GM23248 (cell line): ENCODE results near the gene ZNF394. TPM values are rescaled to one million over a fixed set of nuclear protein-coding genes. Genes with fewer than 3 reads are reported as not detected.

ENCODE experiments used
- DNase-seq: peaks from one replicate; pipeline ENCODE4 v3.0.0-alpha.2; 2015
- H2AFZ ChIP-seq: fragments of 200-600 bp; sonication (generic); 2 replicates; pipeline ENCODE4 v1.6.1; 2016; ENCODE audit warnings: antibody characterized with exemption
- H3F3A ChIP-seq: fragments of 200-600 bp; sonication (generic); 2 replicates; pipeline ENCODE4 v1.6.1; 2016; ENCODE audit warnings: mild to moderate bottlenecking, antibody characterized with exemption, mixed run types; ENCODE audit not compliant: insufficient read depth
- H3K27ac ChIP-seq: fragments of 200-600 bp; sonication (generic); 2 replicates; pipeline ENCODE4 v1.5.1; 2016; ENCODE audit warnings: mild to moderate bottlenecking
- H3K27me3 ChIP-seq: fragments of 200-600 bp; sonication (generic); replicated peaks from 2 replicates; pipeline ENCODE4 v1.6.1; 2016; ENCODE audit warnings: mild to moderate bottlenecking; ENCODE audit not compliant: insufficient read depth
- H3K36me3 ChIP-seq: fragments of 200-600 bp; sonication (generic); 2 replicates; pipeline ENCODE4 v1.6.1; 2016; ENCODE audit warnings: low read depth, mild to moderate bottlenecking
- H3K4me1 ChIP-seq: fragments of 200-600 bp; sonication (generic); 2 replicates; pipeline ENCODE4 v1.6.1; 2016; ENCODE audit warnings: mild to moderate bottlenecking; ENCODE audit not compliant: insufficient read depth
- H3K4me2 ChIP-seq: fragments of 200-600 bp; sonication (generic); one replicate; pipeline ENCODE4 v1.6.1; 2016; ENCODE audit warnings: mild to moderate bottlenecking; ENCODE audit not compliant: unreplicated experiment
- H3K4me3 ChIP-seq: fragments of 200-600 bp; sonication (generic); 2 replicates; pipeline ENCODE4 v1.5.1; 2016; ENCODE audit warnings: mild to moderate bottlenecking
- H3K79me2 ChIP-seq: fragments of 200-600 bp; sonication (generic); 2 replicates; pipeline ENCODE4 v1.6.1; 2016; ENCODE audit warnings: mild to moderate bottlenecking; ENCODE audit not compliant: insufficient read depth
- H3K9ac ChIP-seq: fragments of 200-600 bp; sonication (generic); 2 replicates; pipeline ENCODE4 v1.6.1; 2016; ENCODE audit warnings: mild to moderate bottlenecking
- H3K9me2 ChIP-seq: fragments of 200-600 bp; sonication (generic); 2 replicates; pipeline ENCODE4 v1.6.1; 2016; ENCODE audit warnings: mixed run types, mild to moderate bottlenecking, moderate library complexity; ENCODE audit not compliant: insufficient read depth
- H3K9me3 ChIP-seq: fragments of 200-600 bp; sonication (generic); one replicate; pipeline ENCODE4 v1.6.1; 2017; ENCODE audit warnings: low read depth
- H4K20me1 ChIP-seq: fragments of 200-600 bp; sonication (generic); 2 replicates; pipeline ENCODE4 v1.6.0; 2016; ENCODE audit not compliant: insufficient read depth
- EZH2 ChIP-seq: fragments of 200-600 bp; sonication (generic); IDR thresholded peaks from 2 replicates; pipeline ENCODE4 v1.6.1; 2018; ENCODE audit warnings: antibody characterized with exemption, mild to moderate bottlenecking; ENCODE audit not compliant: insufficient read depth, poor library complexity, severe bottlenecking
- EZH2phosphoT487 ChIP-seq: fragments of 200-600 bp; sonication (generic); IDR thresholded peaks from 2 replicates; pipeline ENCODE4 v1.6.1; 2018; ENCODE audit warnings: antibody characterized with exemption, moderate library complexity, mild to moderate bottlenecking, low read depth; ENCODE audit not compliant: insufficient read depth
- WGBS, 2 experiments: methylation state at CpG; one replicate each; pipeline ENCODE4 v1.1.6; 2015 to 2017; ENCODE audit warnings: low lambda C conversion rate in 2 of 2, low coverage in 1 of 2; ENCODE audit errors: missing lambda C conversion rate in 2 of 2; 5-methylcytosine and 5-hydroxymethylcytosine counted together
- in situ Hi-C: fragments of 300-500 bp; cut with MboI; formaldehyde crosslinking; loops from 2 replicates; pipeline ENCODE4 v1.15.0; 2020
- polyA plus RNA-seq: library from polyadenylated mRNA; unstranded; fragments of >200 nt; fragmentation: Nextera tagmentation; extraction: Ambion mirVana; gene quantifications from 2 replicates; pipeline ENCODE4 v1.2.1, GENCODE V29; 2016
- total RNA-seq: library from RNA; depleted of rRNA; stranded (reverse); fragments of >200 nt; shearing (Covaris generic); gene quantifications from 2 replicates; pipeline ENCODE4 v1.2.3, GENCODE V29; 2014

Gene ZNF394
- total and polyA plus RNA-seq, 2 experiments from 2014 or later: 16.8 to 24.3 TPM

GRCh38 chr7:99456288-99456687 lies 43.8 kb downstream of the ZNF394 start:
- Histone ChIP-seq H3K27me3 (no peaks in the 10 kb centered on the region), H3F3A (peaks cover 16% of the 10 kb centered on the region), H3K79me2 (peaks cover 66% of the 10 kb centered on the region), H3K4me1 (no peaks in the 10 kb centered on the region), H4K20me1 (peaks cover 5% of the 10 kb centered on the region; the same call in 1 of the 2 replicates), H2AFZ (no peak overlapping the region), H3K27ac (no peak overlapping the region), H3K9ac (no peak overlapping the region), H3K4me2 (no peak overlapping the region), H3K4me3 (no peak overlapping the region), H3K9me3 (no peaks in the 10 kb centered on the region), H3K36me3 (peaks cover 6% of the 10 kb centered on the region; the same call in 1 of the 2 replicates), H3K9me2 (no peaks in the 10 kb centered on the region)
- WGBS, 2 experiments: 59% methylated on average over 13 of the region's 13 CpGs
- in situ Hi-C loops: no loop called here
- no peak for TF ChIP-seq EZH2
- TF ChIP-seq EZH2phosphoT487: no peak
- DNase-seq: no peak

- Histone ChIP-seq H3K27me3 (no peaks in the 10 kb centered on the region), H3K79me2 (peaks cover 62% of the 10 kb centered on the region), H3K9me3 (no peaks in the 10 kb centered on the region), H4K20me1 (peaks cover 5% of the 10 kb centered on the region; the same call in 1 of the 2 replicates), H3K9me2 (no peaks in the 10 kb centered on the region), H3F3A (peaks cover 16% of the 10 kb centered on the region), H3K4me3 (no peak overlapping the region), H3K4me2 (no peak overlapping the region), H3K9ac (no peak overlapping the region), H3K4me1 (no peaks in the 10 kb centered on the region), H3K27ac (no peak overlapping the region), H2AFZ (no peak overlapping the region), H3K36me3 (peaks cover 6% of the 10 kb centered on the region; the same call in 1 of the 2 replicates)
- TF ChIP-seq EZH2phosphoT487 (no peak), EZH2 (no peak)
- in situ Hi-C loops: no loop called here
- WGBS, 2 experiments: 64 to 69% methylated on average over 9 of the region's 9 CpGs
- no peak for DNase-seq
Measured at GRCh38 chr7:99455874-99456273, 44.2 kb downstream of the ZNF394 start.

GRCh38 chr7:99453105-99453504 lies 47.0 kb downstream of the ZNF394 start:
- no peak overlapping the region for H2AFZ ChIP-seq
- no peak overlapping the region for H3K9ac ChIP-seq
- no peaks in the 10 kb centered on the region for H3K27me3 ChIP-seq
- H3K4me2 ChIP-seq: no peak overlapping the region
- WGBS, 2 experiments: 90 to 92% methylated on average over 10 to 11 of the region's 11 CpGs
- H3K79me2 ChIP-seq: peaks cover 34% of the 10 kb centered on the region
- no peak overlapping the region for H3K27ac ChIP-seq
- TF ChIP-seq EZH2phosphoT487 (no peak), EZH2 (no peak)
- H3K4me3 ChIP-seq: no peak overlapping the region
- H3K9me3 ChIP-seq: no peaks in the 10 kb centered on the region
- H3K36me3 ChIP-seq: no peaks in the 10 kb centered on the region; the same call in 1 of the 2 replicates
- H3K9me2 ChIP-seq: no peaks in the 10 kb centered on the region
- in situ Hi-C loops: no loop called here
- no peak for DNase-seq
- peaks cover 6% of the 10 kb centered on the region; the same call in 1 of the 2 replicates for H3F3A ChIP-seq
- no peaks in the 10 kb centered on the region for H3K4me1 ChIP-seq
- no peaks in the 10 kb centered on the region for H4K20me1 ChIP-seq

GRCh38 chr7:99452541-99452940 lies 47.5 kb downstream of the ZNF394 start:
- H3K9ac ChIP-seq: no peak overlapping the region
- TF ChIP-seq EZH2phosphoT487 (no peak), EZH2 (no peak)
- DNase-seq: no peak
- peaks cover 6% of the 10 kb centered on the region; the same call in 1 of the 2 replicates for H3F3A ChIP-seq
- peaks cover 29% of the 10 kb centered on the region for H3K79me2 ChIP-seq
- H3K27ac ChIP-seq: no peak overlapping the region
- H3K9me2 ChIP-seq: no peaks in the 10 kb centered on the region
- no peaks in the 10 kb centered on the region for H3K9me3 ChIP-seq
- H3K36me3 ChIP-seq: no peaks in the 10 kb centered on the region; the same call in 1 of the 2 replicates
- H3K4me3 ChIP-seq: no peak overlapping the region
- in situ Hi-C loops: no loop called here
- 89% methylated on average over 13 of the region's 13 CpGs for WGBS, 2 experiments
- H3K4me2 ChIP-seq: no peak overlapping the region
- H4K20me1 ChIP-seq: no peaks in the 10 kb centered on the region
- H3K27me3 ChIP-seq: no peaks in the 10 kb centered on the region
- H3K4me1 ChIP-seq: no peaks in the 10 kb centered on the region
- no peak overlapping the region for H2AFZ ChIP-seq

GRCh38 chr7:99451936-99452335 lies 48.1 kb downstream of the ZNF394 start:
- Histone ChIP-seq H3K36me3 (no peaks in the 10 kb centered on the region; the same call in 1 of the 2 replicates), H2AFZ (no peak overlapping the region), H3K9ac (no peak overlapping the region), H4K20me1 (no peaks in the 10 kb centered on the region), H3K4me2 (no peak overlapping the region), H3K27ac (no peak overlapping the region), H3K9me2 (no peaks in the 10 kb centered on the region), H3K9me3 (no peaks in the 10 kb centered on the region), H3F3A (peaks cover 6% of the 10 kb centered on the region; the same call in 1 of the 2 replicates), H3K4me3 (no peak overlapping the region), H3K79me2 (peaks cover 23% of the 10 kb centered on the region), H3K27me3 (no peaks in the 10 kb centered on the region), H3K4me1 (no peaks in the 10 kb centered on the region)
- 80 to 88% methylated on average over 7 to 8 of the region's 8 CpGs for WGBS, 2 experiments
- DNase-seq: no peak
- TF ChIP-seq EZH2 (no peak), EZH2phosphoT487 (no peak)
- in situ Hi-C loops: no loop called here
